Epithelial cell of esophagus (primary cell): Measurements from ENCODE around the gene SLC8B1.

ENCODE experiments used
- DNase-seq: peaks from one replicate; pipeline ENCODE4 v3.0.0; 2010; ENCODE audit warnings: low read depth
- H3K4me3 ChIP-seq: 2 replicates; pipeline ENCODE4 v1.5.1; 2011; ENCODE audit warnings: mild to moderate bottlenecking, low read length, control low read depth
- CTCF ChIP-seq: IDR thresholded peaks from 2 replicates; pipeline ENCODE4 v1.5.1; 2011; ENCODE audit warnings: low read depth, mild to moderate bottlenecking, low read length, control low read depth, inconsistent platforms; ENCODE audit not compliant: insufficient read depth; ENCODE audit errors: missing control alignments

Gene SLC8B1

GRCh38 chr12:113278141-113278540 is 56.8 kb downstream of the SLC8B1 start:
- no peak overlapping the region for H3K4me3 ChIP-seq
- no peak for TF ChIP-seq CTCF
- DNase-seq, result no peak

GRCh38 chr12:113277511-113277910 is 57.4 kb downstream of the SLC8B1 start:
- DNase-seq, result no peak
- TF ChIP-seq CTCF, result no peak

GRCh38 chr12:113276946-113277500 is 57.9 kb downstream of the SLC8B1 start:
- DNase-seq, result no peak

More at GRCh38 chr12:113277511-113277910, 57.4 kb downstream of the SLC8B1 start:
- H3K4me3 ChIP-seq, result no peak overlapping the region

GRCh38 chr12:113276306-113276705 is 58.6 kb downstream of the SLC8B1 start:
- no peak for DNase-seq
- no peak for TF ChIP-seq CTCF
- no peak overlapping the region for H3K4me3 ChIP-seq

More at GRCh38 chr12:113276946-113277500, 57.9 kb downstream of the SLC8B1 start:
- no peak overlapping the region for H3K4me3 ChIP-seq
- TF ChIP-seq CTCF, result no peak

- TF ChIP-seq CTCF, result no peak
- H3K4me3 ChIP-seq, result no peak overlapping the region
- no peak for DNase-seq
These were observed 60.1 kb downstream of the SLC8B1 start for GRCh38 chr12:113274848-113275247.

GRCh38 chr12:113273053-113273725 is 61.7 kb downstream of the SLC8B1 start:
- H3K4me3 ChIP-seq, result no peak overlapping the region
- TF ChIP-seq CTCF, result no peak
- DNase-seq, result no peak
